Heart left ventricle (tissue), 16 donors: Measurements from ENCODE around the gene CNGB1. TPM values are rescaled to one million over a fixed set of nuclear protein-coding genes. Genes with fewer than 3 reads are reported as not detected.

Source experiments
- ATAC-seq, 4 donors: fragments of 200-7000 bp; cut with Tn5 transposase; one replicate each; pipeline ENCODE4 v1.9.1; 2020 to 2022; ENCODE audit warnings: moderate library complexity in 4 of 4, mild to moderate bottlenecking in 3 of 4, moderate number of reproducible peaks in 1 of 4
- DNase-seq, 5 donors: peaks; one replicate each; pipeline ENCODE4 v3.0.0-alpha.2; 2020
- H3K27ac ChIP-seq, 12 donors: fragments of 200-600 bp; sonication (generic) in 4 of 12; one replicate each; pipeline versions ENCODE4 v1.5.0 to v1.8.0; 2016 to 2022; ENCODE audit warnings: mild to moderate bottlenecking in 2 of 12
- H3K27me3 ChIP-seq, 9 donors: fragments of 200-600 bp; sonication (generic) in 2 of 9; one replicate each; pipeline versions ENCODE4 v1.5.1 to v1.8.0; 2016 to 2022; ENCODE audit warnings: mild to moderate bottlenecking in 3 of 9
- H3K36me3 ChIP-seq, 9 donors: fragments of 200-600 bp; sonication (generic) in 2 of 9; one replicate each; pipeline versions ENCODE4 v1.5.0 to v1.8.0; 2018 to 2022; ENCODE audit warnings: mild to moderate bottlenecking in 2 of 9
- H3K4me1 ChIP-seq, 12 donors: fragments of 200-600 bp; sonication (generic) in 4 of 12; one replicate each; pipeline versions ENCODE4 v1.5.0 to v1.8.0; 2016 to 2022; ENCODE audit warnings: mild to moderate bottlenecking in 3 of 12
- H3K4me3 ChIP-seq, 12 donors: fragments of 200-600 bp; sonication (generic) in 4 of 12; one replicate each; pipeline versions ENCODE4 v1.5.0 to v1.8.0; 2017 to 2022; ENCODE audit warnings: mild to moderate bottlenecking in 9 of 12, moderate library complexity in 4 of 12
- H3K9me3 ChIP-seq, 12 donors: fragments of 200-600 bp; sonication (generic) in 4 of 12; one replicate each; pipeline versions ENCODE4 v1.5.0 to v1.8.0; 2016 to 2022; ENCODE audit warnings: mild to moderate bottlenecking in 1 of 12
- POLR2A ChIP-seq, 2 donors: fragments of 450-650 bp; IDR thresholded peaks; one replicate each; pipeline ENCODE4 v1.6.1; 2017; ENCODE audit warnings: antibody characterized with exemption in 2 of 2, mild to moderate bottlenecking in 2 of 2, moderate library complexity in 2 of 2
- WGBS, 4 donors: extraction: QIAGEN DNeasy Blood & Tissue Kit in 2 of 4; methylation state at CpG; one replicate each; pipeline versions ENCODE4 v1.1.5 to v1.1.7; 2013 to 2018; 5-methylcytosine and 5-hydroxymethylcytosine counted together
- intact Hi-C, 10 donors: fragments of 100-400 bp; cut with DNase I; formaldehyde crosslinking; loops; one replicate each; pipeline versions ENCODE4 v1.11.1 to v1.14.2; 2022
- polyA plus RNA-seq, 2 donors: library from polyadenylated mRNA; stranded (reverse); fragments of 200-250 nt; gene quantifications; one replicate each; pipeline ENCODE4 v1.2.3, GENCODE V29; 2013
- total RNA-seq, 9 donors: library from RNA; depleted of rRNA in 2 of 9; stranded (reverse); fragments of >200 nt in 2 of 9; fragmentation: NEBNext Ultra II Directional in 3 of 9; extraction: Animal tissue kit (Norgen Biotek cat#: 25700) in 3 of 9; gene quantifications; one replicate each; pipeline versions ENCODE4 v1.1.0 to v1.2.4, GENCODE V29; 2016 to 2023
- TF ChIP-seq, protein P1 (sequence below), 12 donors: fragments of 200-600 bp; sonication (generic) in 4 of 12; IDR thresholded peaks; one replicate each; pipeline versions ENCODE4 v1.5.0 to v1.8.0; 2018 to 2022; ENCODE audit warnings: antibody characterized with exemption in 12 of 12, mild to moderate bottlenecking in 5 of 12
- donor health status: ischemic (EF 13 %, LVEDD 7.1; RV severe dilation, severe dysfunction).
- donor health status: healthy with polysubstance abuse.
- donor health status: DM: no; HTN: yes; CAD: no.
- donor health status: DM: no; HTN: no; CAD: no.
- donor health status: ischemic (EF 25% LVEDD 6.9; RV normal size, moderate dysfunction).
- donor health status: ischemic (EF 25% LVEDD 5.7; RV mildly dilated, moderate dysfunction).
- donor health status: healthy.
- donor health status: DM: yes; HTN: yes; CAD: no.
- donor health status: ischemic (EF 35%, LVEDD 5.7; RV mildly dilated, moderate dysfunction).
- donor health status: nonischemic (EF 11% LVEDD 7.7; RV severe dilation, severe dysfunction).
- donor health status: DM: yes; HTN: yes; CAD: no.
- donor health status: PGD.
- donor health status: ischemic (EF 29% LVEDD 5.4; RV normal size, mild dysfunction).
- donor health status: nonischemic (EF 23%, LVEDD 6.1; RV moderate dilation, normal function).

The CNGB1 gene
- total and polyA plus RNA-seq, 11 donors, result not detected

DNA sequence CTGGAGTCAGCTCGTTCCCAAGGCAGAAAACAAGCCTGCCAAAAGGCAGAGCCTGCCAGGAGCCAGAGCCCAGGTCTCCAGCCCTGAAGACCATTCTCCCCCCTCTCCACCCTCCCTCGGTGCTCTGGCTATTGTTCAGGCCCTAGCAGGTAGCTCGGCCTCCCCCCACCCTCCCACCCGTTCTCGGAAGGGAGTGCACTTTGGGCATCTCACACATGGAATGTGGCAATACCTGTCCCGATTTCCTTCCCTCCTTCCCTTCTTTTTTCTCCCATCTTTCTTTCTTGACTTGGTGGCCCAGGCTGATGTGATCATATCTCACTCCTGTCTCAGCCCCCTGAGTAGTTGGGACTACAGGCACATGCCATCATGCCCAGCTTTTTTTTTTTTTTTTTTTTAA, 12.4 kb downstream of the CNGB1 start:
- WGBS, 4 donors, result 70 to 80% (median 78%) methylated on average over 6 of the region's 6 CpGs
- DNase-seq, result no peak

DNA sequence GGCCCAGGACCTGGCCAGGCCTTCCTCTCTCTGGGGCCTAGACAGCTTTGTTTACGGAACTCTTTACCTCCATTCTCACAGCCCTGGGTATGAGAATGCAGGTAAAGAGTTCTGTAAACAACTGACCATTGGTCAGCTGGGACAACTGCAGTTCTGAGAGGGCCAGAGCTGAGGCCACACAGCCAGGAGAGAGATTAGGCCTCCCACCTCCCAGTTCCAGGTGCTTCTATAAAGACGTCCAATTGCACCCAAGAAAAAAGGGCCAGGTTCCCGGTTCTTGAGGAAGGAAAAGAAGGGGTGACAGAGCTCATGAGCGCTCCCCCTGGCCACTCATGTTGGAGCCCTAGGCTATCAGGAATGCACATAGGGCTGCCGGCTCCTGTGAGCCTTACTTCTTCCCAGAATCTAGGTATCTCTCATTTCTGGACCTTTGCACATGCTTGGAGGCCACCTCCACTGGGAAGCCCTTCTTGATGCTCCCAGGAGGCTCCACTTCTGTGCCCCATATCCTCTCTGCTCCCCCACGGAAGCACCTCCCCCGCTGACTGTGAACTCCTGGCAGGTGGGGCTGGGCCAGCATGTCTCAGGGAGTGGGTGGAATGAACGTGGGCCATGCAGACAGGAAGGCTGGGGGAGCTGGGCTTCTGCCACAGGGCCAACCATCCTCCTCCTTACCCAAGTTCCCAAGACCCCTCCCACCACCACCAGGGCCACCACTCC, 13.1 kb downstream of the CNGB1 start:
- Histone ChIP-seq H3K4me1 (no peaks in the 10 kb centered on the region), H3K9me3 (no peaks in the 10 kb centered on the region), H3K27ac (no peak overlapping the region), H3K4me3 (no peak overlapping the region), H3K36me3 (no peaks in the 10 kb centered on the region), H3K27me3 (no peaks in the 10 kb centered on the region)
- WGBS, 4 donors, result 77 to 89% (median 81%) methylated on average over 5 to 8 of the region's 8 CpGs
- TF ChIP-seq, protein P1, sequence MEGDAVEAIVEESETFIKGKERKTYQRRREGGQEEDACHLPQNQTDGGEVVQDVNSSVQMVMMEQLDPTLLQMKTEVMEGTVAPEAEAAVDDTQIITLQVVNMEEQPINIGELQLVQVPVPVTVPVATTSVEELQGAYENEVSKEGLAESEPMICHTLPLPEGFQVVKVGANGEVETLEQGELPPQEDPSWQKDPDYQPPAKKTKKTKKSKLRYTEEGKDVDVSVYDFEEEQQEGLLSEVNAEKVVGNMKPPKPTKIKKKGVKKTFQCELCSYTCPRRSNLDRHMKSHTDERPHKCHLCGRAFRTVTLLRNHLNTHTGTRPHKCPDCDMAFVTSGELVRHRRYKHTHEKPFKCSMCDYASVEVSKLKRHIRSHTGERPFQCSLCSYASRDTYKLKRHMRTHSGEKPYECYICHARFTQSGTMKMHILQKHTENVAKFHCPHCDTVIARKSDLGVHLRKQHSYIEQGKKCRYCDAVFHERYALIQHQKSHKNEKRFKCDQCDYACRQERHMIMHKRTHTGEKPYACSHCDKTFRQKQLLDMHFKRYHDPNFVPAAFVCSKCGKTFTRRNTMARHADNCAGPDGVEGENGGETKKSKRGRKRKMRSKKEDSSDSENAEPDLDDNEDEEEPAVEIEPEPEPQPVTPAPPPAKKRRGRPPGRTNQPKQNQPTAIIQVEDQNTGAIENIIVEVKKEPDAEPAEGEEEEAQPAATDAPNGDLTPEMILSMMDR (IDR thresholded peaks at IDR 0.05), result no peak
- no peak for TF ChIP-seq POLR2A (IDR thresholded peaks at IDR 0.05)
- ATAC-seq (no peak), DNase-seq (no peak)
- intact Hi-C loops, result no loop called here

More for the DNA sequence above, 12.4 kb downstream of the CNGB1 start:
- no peak for TF ChIP-seq POLR2A (IDR thresholded peaks at IDR 0.05)
- TF ChIP-seq, protein P1 (IDR thresholded peaks at IDR 0.05), result no peak
- no peaks in the 10 kb centered on the region for H3K27me3 ChIP-seq
- ATAC-seq, result no peak
- H3K9me3 ChIP-seq, result no peaks in the 10 kb centered on the region
- no peaks in the 10 kb centered on the region for H3K36me3 ChIP-seq
- no peak overlapping the region for H3K4me3 ChIP-seq
- H3K27ac ChIP-seq, result no peak overlapping the region
- H3K4me1 ChIP-seq, result no peaks in the 10 kb centered on the region
- intact Hi-C loops, result no loop called here

DNA sequence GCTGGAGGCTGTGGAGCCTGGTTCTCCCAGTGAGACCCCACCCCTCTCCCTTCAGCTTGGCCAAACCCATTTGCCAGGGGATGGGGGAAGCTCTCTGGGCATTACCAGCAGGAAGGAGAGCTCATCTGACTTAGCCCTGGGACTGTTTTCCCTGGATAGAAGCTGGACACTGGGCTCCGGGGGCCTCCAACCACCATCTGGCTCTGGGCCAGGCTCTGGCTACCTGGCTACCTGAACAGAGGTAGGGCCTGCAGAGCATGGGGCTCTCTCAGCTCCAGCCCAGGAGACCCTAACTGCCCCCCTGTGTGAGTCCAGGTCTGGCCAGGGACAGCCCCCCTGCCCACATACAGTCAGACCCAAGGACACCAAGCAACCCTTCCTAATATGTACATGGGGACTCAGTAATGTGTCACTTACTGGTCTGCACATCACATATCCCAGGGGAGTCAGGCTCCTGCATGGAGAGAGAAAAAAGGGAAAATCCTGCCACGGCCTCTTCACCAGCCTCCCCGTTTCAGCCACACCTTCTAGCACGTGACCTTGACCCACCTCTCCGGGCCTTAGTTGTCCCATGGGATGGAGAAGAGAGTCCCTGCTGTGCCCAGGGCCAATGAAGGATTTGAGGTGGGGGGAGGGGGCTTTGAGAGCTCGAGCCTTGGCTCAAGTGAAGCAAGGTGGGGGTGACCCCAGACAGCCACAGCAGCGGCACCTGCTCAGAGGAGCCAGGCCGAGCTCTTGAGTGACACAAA, 13.8 kb downstream of the CNGB1 start:
- TF ChIP-seq POLR2A (IDR thresholded peaks at IDR 0.05), result no peak
- TF ChIP-seq, protein P1 (IDR thresholded peaks at IDR 0.05), result no peak
- DNase-seq, result no peak
- 57 to 80% (median 66%) methylated on average over 5 to 8 of the region's 8 CpGs for WGBS, 4 donors
- no peak for ATAC-seq
- no peaks in the 10 kb centered on the region for H3K27me3 ChIP-seq
- H3K36me3 ChIP-seq, result no peaks in the 10 kb centered on the region
- intact Hi-C loops, result no loop called here
- no peak overlapping the region for H3K27ac ChIP-seq
- no peaks in the 10 kb centered on the region for H3K9me3 ChIP-seq
- H3K4me3 ChIP-seq, result no peak overlapping the region
- H3K4me1 ChIP-seq, result no peaks in the 10 kb centered on the region

DNA sequence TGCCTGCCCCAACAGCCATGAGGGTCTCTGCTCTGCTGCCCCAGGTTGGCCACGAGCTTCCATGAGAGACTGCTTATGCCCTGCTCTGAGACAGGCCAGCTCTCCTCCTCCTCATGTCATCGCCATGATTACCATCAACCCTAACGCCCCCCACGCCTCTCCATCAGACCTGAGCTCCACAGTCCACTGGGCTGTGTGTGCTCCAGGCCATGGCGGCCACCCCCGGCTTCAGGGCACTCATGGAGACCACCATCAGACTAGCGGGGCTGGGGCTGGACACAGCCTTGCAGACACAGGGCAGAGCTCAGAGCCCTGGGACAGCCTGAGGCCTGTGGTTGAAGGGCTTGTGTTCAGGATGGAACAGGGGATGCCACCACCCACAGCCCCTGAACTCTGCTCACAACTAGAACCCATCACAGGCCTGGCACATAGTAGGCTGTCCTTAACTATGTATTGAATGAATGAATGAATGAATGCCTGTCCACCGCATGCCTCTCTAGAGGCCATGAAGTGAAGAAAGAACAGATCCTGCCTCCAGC, 14.6 kb downstream of the CNGB1 start:
- DNase-seq (no peak), ATAC-seq (no peak)
- Histone ChIP-seq H3K27me3 (no peaks in the 10 kb centered on the region), H3K36me3 (no peaks in the 10 kb centered on the region), H3K4me1 (no peaks in the 10 kb centered on the region), H3K9me3 (no peaks in the 10 kb centered on the region), H3K27ac (no peak overlapping the region), H3K4me3 (no peak overlapping the region)
- 81 to 90% (median 85%) methylated on average over 7 to 8 of the region's 8 CpGs for WGBS, 4 donors
- intact Hi-C loops, result no loop called here
- TF ChIP-seq POLR2A (IDR thresholded peaks at IDR 0.05), result no peak
